ENCODE results near the gene HJV.

Gene HJV

GRCh38 chr1:146020058-146021049 is 1.2 kb downstream of the HJV start:
- no peak for DNase-seq

- DNase-seq, result no peak
Measured at GRCh38 chr1:146019231-146020057, 2.1 kb downstream of the HJV start.

- no peak for DNase-seq
Measured at GRCh38 chr1:146016891-146017290, 4.6 kb downstream of the HJV start.

GRCh38 chr1:146013559-146013922 is 8.0 kb downstream of the HJV start:
- DNase-seq, result no peak

GRCh38 chr1:146012703-146013558 is 8.6 kb downstream of the HJV start:
- DNase-seq, result peak in 1 of 2 experiments; percentile 67

- no peak for DNase-seq
Measured at GRCh38 chr1:146010126-146010738, 11.3 kb downstream of the HJV start.

- DNase-seq, result no peak
Measured at GRCh38 chr1:146007489-146008133, 13.9 kb downstream of the HJV start.

GRCh38 chr1:146001709-146002108 is 19.8 kb downstream of the HJV start:
- DNase-seq, result no peak

DNA sequence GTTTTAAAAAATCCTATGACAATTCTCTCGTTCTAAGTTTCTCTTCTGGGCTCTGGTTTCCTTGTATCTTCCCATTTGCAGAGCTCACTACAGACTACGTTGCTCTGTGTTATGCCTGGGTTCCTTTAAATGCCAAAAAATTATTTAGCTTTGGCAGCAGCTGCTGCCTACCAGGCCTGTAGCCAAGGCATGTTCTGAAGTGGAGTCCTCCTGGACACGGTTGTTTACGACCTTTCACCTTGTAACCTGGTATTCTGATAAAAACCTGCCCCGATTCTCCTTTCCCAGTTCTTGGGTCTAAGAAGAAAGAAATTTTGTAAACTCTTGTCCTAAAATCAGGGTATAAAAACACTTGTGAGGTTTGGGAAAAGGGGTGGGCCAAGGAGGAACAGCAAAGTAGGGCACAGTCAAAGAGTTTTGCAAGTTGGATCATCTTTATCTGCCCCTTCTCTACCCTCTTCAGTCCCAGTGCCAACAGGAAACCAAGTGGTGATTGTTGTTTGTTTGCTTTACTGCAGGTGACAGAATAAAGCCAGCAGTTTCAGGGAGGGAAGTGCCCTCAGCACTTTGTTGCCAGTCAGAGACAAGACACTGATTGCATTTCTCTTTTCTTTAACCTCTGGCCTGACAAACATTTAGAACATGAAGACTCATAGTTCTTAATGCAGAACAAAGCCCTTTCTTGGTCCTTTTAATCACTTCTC is 22.1 kb downstream of the HJV start:
- no peak for DNase-seq

DNA sequence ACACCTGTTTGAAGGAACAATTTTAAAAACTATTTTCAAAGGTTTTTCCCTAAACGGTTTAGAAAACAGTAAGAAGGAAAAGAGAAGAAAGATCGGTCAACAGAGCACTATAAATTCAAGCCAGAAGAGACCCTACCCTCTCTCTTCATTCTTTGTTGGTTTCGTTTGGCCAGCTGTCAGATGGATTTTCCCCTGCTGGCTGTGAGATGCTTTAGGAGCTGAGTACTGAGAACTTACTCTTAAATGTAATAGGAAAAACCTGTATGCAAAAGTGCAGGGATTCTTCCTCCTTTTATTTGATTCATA is 23.9 kb downstream of the HJV start:
- no peak for DNase-seq

DNA sequence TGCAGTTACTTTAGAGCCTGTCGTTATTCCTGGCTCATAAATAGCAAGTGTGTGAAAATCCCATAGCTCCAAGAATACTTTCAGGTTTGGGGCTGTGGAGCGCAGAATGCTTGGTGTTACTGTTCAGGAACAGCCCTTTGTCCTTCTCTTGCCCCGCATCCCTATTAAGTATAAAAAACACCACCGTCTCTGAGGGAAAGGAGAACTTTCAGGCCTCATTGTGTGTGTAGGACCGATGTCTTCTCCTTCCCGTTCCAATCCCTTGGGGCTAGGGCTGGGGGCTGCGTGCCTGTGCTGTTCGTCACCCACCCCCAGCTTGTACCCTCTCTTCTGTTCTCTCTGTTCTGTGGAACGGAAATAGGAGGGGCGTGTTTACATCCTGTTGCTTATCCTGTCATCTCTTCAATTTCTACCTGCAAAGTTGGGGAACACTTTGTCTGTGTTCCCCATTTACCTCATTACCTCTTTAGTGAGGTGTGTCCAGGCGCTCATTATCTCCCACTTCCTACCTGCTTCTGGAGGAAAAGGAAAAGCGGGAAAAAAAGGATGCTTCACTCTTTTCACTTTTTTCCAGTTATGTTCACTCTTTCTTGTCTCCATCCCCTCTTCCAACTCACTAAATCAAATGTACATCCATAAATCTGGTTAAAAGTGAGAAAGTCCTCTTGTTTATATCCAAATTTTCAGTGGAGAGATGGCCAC is 24.4 kb downstream of the HJV start:
- DNase-seq, result no peak

- DNase-seq, result peak; percentile 63 to 78
Measured at GRCh38 chr1:145996433-145997015, 25.0 kb downstream of the HJV start, which contains the start of gene TXNIP. TSS of gene TXNIP (minus strand) at chr1:145996579. CDS start at chr1:145996266, 313 bp downstream.

DNA sequence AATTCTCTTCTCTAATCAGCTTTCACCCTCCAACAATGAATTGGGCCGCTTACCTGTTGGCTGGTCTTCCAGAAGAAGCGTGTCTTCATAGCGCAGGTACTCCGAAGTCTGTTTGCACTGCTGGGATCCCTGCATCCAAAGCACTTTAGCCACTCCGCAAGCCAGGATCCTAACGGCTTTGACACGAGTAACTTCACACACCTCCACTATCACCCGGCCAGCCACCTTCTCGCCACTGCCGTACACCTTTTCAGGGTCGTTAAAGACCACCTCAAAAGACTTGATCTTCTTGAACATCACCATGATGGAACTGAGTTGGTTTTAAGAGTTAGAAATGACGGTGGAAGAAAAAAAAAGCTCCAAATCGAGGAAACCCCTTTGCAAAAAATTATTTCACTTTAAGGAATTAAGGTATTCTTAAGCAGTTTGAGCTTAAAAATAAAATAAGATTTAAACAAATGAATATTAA is 25.5 kb downstream of the HJV start:
- DNase-seq, result no peak

- no peak for DNase-seq
Measured at GRCh38 chr1:145995148-145995881, 26.2 kb downstream of the HJV start.

- no peak for DNase-seq
Measured at GRCh38 chr1:145994391-145995120, 27.0 kb downstream of the HJV start.

DNA sequence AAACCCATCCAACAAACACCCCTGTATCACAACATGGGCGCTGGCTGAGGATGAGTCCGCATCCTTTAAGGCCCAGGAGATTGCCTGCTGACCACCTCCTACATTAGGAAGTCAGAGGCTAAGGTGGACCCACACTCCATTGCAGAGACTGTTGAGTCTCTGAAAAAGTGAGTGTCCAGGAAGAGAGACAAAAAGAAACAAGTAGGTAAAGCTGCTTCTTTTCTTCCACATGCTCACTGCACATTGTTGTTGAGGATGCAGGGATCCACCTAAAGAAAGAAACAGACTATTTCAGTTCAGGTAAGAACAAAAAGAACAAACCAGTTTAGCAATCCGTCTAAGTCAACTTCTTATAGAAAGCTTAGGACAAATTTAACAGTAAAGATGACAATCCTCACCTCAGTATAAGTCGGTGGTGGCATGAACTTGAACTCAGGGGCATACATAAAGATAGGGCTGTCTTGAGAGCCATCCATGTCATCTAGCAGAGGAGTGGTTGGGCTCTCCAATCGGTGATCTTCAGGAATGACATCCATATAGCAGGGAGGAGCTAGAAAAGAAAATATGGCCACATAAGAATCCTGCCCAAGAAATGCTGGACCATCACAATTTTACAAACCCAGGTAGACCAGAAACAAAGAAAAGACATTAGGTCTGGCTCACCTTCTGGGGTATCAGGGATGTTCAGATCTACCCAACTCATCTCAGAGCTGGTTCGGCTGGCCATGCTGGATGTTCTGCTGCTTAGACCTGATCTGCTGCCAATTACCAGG is 27.7 kb downstream of the HJV start:
- no peak for DNase-seq

GRCh38 chr1:145992958-145993617 is 28.4 kb downstream of the HJV start:
- DNase-seq, result no peak

All from SW 1271 (cell line).